AG04449 (cell line): ENCODE results near the gene CPA2.

Experiments
- CTCF ChIA-PET: fragments of 350-600 bp; formaldehyde crosslinking; extraction: SDS; loops from one replicate; lab custom pipeline; 2021; ENCODE audit warnings: antibody characterized with exemption; lab: Yijun Ruan, JAX
- POLR2A ChIA-PET: fragments of 400-600, 350-600 bp; formaldehyde crosslinking; extraction: SDS; loops from one replicate; lab custom pipeline; 2020; ENCODE audit warnings: antibody characterized with exemption, inconsistent platforms; lab: Yijun Ruan, JAX
- DNase-seq: peaks from one replicate; pipeline ENCODE4 v3.0.0-alpha.2; 2010; ENCODE audit warnings: low read depth, low spot score
- H3K4me3 ChIP-seq: 2 replicates; pipeline ENCODE4 v1.5.1; 2011; ENCODE audit warnings: low read depth, mild to moderate bottlenecking, control low read depth, low read length
- TF ChIP-seq, protein P1 (sequence below): IDR thresholded peaks from one replicate; pipeline ENCODE4 v1.5.1; 2011; ENCODE audit warnings: mild to moderate bottlenecking, moderate library complexity, low read length, control low read depth, inconsistent platforms; ENCODE audit not compliant: insufficient read depth; ENCODE audit errors: missing control alignments

Gene CPA2

DNA sequence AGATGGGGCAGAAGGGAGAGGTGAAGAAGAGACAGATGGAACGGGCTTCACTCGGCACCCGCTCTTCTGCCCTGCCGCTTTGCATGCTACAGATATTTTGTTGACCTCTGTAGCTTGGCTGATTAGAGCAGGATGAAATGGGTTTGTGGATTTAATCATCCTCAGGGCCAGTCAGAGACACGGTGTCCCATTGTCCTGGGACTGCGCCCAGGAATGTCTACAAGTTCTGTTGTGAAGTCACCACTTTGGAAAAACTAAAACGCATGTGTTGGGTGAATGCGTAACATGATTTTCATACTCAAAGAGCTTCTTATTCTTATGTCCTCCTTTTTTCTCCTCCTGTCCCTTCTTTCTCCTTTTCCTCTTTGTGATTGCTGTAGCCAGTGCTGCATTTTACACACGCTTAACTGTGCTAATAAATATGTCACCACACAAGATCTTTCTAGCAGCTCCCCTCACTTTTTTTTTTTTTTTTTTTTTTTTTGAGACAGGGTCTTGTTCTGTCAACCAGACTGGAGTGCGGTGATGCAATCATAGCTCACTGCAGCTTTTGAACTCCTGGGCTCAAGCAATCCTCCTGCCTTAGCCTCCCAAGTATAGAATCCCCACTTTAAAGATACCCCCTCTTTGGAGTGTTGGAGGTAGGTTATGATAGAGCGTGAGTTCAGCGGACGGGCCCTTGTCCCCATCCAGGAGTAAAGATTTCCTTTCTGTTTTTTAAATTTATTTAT is 29.7 kb downstream of the CPA2 start:
- TF ChIP-seq, protein P1, sequence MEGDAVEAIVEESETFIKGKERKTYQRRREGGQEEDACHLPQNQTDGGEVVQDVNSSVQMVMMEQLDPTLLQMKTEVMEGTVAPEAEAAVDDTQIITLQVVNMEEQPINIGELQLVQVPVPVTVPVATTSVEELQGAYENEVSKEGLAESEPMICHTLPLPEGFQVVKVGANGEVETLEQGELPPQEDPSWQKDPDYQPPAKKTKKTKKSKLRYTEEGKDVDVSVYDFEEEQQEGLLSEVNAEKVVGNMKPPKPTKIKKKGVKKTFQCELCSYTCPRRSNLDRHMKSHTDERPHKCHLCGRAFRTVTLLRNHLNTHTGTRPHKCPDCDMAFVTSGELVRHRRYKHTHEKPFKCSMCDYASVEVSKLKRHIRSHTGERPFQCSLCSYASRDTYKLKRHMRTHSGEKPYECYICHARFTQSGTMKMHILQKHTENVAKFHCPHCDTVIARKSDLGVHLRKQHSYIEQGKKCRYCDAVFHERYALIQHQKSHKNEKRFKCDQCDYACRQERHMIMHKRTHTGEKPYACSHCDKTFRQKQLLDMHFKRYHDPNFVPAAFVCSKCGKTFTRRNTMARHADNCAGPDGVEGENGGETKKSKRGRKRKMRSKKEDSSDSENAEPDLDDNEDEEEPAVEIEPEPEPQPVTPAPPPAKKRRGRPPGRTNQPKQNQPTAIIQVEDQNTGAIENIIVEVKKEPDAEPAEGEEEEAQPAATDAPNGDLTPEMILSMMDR = no peak
- DNase-seq = no peak
- CTCF ChIA-PET = interaction anchor here (1.5 to 6.8 kb wide), 3 partner anchors 18 to 226 kb away, joined by 3 to 47 read pairs (median 5); partner anchors contain the start of gene KLHDC10
- POLR2A ChIA-PET = no interaction called here
- no peak overlapping the region for H3K4me3 ChIP-seq

DNA sequence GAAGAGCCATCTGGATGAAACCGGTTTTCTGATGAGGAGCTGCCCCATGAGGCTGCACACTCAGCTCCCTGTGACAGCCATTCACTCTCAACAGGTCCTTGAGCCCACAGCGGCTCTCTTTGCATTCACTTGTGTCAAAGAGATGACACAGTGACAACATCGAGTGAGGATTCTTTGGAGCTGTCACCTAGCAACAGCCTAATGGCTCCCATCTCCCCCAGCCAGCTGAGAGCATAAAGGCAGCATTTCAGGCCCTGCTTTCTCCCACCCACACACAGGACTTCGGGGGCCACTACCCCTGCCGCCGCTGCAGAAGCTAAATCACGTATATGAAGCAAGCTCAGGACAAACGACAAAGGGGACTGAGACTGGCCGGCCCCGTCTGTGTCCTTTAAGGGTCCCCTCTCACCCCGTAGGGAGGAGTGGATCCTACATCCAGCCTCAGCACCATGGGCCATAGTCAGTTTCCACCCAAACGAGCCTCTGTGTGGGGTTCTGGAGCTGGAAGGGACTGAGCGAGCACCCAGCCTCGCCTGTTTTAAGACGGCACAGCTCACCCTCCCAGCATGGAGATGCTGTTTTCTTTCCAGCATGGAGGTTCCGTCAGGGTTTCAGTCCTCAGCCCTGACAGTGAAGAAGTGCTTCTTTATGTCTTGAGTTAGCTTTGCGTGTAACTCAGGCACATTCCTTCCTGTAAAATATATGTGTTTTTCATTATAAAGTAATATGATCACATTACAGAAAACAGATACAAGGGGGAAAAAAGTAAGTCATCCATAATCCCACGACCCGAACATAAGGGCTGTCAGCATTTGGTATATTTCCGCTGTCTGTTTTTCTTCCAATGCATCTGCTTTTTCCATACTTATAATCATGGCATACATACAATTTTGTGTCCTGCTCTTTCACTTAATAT is 31.2 kb downstream of the CPA2 start:
- TF ChIP-seq, protein P1 = no peak
- POLR2A ChIA-PET = no interaction called here
- CTCF ChIA-PET = interaction anchor here (0.6 to 1.9 kb wide), 3 partner anchors 20 to 228 kb away, joined by 3 to 5 read pairs (median 5); partner anchors contain the start of gene KLHDC10
- peak overlapping the region; percentile 10; the same call in 1 of the 2 replicates for H3K4me3 ChIP-seq
- DNase-seq = no peak

DNA sequence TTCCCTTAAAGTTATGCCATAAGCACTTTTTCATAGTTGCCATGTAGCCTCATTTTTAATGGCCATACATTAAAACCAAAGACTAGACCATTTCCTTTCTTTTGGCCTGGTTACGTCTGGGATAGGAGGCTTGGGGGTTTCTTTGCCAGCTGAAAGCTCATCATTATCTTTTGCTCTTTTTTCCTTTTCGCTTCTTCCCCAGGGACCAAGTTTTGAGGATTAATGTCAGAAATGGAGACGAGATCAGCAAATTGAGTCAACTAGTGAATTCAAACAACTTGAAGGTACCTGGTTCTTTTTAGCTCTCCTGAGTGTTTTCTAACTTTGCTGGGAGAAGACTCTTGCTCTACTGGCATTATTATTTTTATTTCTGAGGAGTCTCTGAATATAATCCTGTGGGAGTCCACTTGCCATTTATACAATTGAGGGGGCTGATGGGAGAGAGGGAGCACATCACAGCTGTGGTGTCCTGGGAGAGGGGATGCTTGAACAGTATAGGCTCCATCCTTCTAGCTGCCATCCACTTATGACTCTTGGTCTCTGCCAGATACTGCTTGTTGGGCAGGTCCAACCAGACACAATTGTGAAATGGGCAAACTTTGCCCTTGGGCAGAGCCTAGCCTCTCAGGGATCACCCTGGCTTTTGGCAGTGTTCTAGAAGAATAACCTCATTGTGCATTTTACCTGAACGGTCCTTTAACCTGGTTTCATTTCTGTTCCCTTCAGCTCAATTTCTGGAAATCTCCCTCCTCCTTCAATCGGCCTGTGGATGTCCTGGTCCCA is 32.1 kb downstream of the CPA2 start:
- ChIA-PET CTCF (no interaction called here), POLR2A (no interaction called here)

DNA sequence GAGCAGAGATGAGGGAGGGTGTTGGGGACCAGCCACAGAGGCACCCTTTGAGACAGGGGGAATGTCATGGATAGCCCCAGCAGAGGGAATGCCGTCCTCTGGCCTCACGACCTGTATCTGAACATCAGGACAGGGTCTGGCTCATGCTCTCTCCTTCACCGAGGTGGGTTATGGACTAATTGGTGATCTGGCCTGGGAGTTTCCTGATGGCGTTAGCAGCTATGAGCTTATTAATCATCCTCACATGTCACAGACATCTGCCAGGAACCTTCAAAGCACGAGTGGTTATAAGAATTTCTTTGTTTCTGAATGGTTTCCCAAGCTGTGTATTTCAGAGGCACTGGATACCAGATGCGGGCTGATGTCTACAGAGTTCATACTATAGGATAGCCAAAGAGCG is 33.2 kb downstream of the CPA2 start:
- DNase-seq = no peak
- ChIA-PET POLR2A (no interaction called here), CTCF (no interaction called here)
- H3K4me3 ChIP-seq = no peak overlapping the region
- TF ChIP-seq, protein P1 = no peak

More for the DNA sequence above, 32.1 kb downstream of the CPA2 start:
- TF ChIP-seq, protein P1 = no peak
- H3K4me3 ChIP-seq = no peak overlapping the region
- DNase-seq = no peak

DNA sequence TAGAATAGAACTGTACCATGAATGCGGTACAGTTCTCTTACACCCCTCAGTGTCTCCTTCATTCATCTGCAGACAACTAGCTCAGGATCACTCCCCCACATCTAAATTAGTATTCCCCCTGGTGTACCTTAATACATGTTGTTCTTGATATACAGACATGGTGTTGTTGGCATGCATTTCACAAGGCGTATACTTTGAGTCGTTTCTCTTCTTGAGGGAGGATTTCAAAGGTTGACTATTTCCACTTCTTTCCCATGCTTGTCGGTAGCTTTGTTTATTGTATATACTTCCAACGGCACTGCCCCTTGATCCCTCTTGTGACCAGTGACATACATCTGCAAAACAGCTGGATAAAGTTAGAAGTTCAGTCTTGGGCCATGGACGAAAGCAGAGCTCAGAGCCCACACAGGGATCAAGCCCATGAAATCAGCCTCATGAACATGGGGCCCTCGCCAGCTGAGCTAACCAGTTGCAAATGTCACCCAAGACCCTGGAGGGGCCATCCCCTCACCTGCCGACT is 34.9 kb downstream of the CPA2 start:
- H3K4me3 ChIP-seq = no peak overlapping the region
- POLR2A ChIA-PET = no interaction called here
- TF ChIP-seq, protein P1 = no peak
- CTCF ChIA-PET = interaction anchor here (1.1 kb wide), 1 partner anchor 10 kb away, joined by 3 read pairs; no protein-coding TSS in a partner anchor
- no peak for DNase-seq
